HepG2 (cell line): ENCODE data around the gene SOX12. TPM values are rescaled to one million over a fixed set of nuclear protein-coding genes. Genes with fewer than 3 reads are reported as not detected.

ENCODE experiments used
- ARNT ChIP-seq: fragments of 450-650 bp; IDR thresholded peaks from 2 replicates; pipeline ENCODE4 v1.6.1; 2017
- ATRX ChIP-seq: sonication (generic); formaldehyde crosslinking; IDR thresholded peaks from 2 replicates; pipeline ENCODE4 v1.4.0; 2020; ENCODE audit warnings: missing genetic modification reagents, borderline replicate concordance
- CBX5 ChIP-seq: sonication (generic); formaldehyde crosslinking; IDR thresholded peaks from 2 replicates; pipeline ENCODE4 v1.4.0; 2020; ENCODE audit warnings: missing genetic modification reagents, borderline replicate concordance
- ELF3 ChIP-seq: IDR thresholded peaks from 2 replicates; pipeline ENCODE4 v1.6.1; 2016; ENCODE audit warnings: missing genetic modification reagents, missing compliant biosample characterization
- GTF3A ChIP-seq: sonication (generic); formaldehyde crosslinking; conservative IDR thresholded peaks from 2 replicates; pipeline ENCODE4 v1.4.0; 2020; ENCODE audit warnings: mild to moderate bottlenecking, missing genetic modification reagents
- HIC2 ChIP-seq: sonication (generic); formaldehyde crosslinking; IDR thresholded peaks from 2 replicates; pipeline ENCODE4 v1.9.0; 2022; ENCODE audit warnings: low read depth, missing genetic modification reagents
- HOXA5 ChIP-seq: sonication (generic); formaldehyde crosslinking; IDR thresholded peaks from 2 replicates; pipeline ENCODE4 v1.4.0; 2020; ENCODE audit warnings: missing genetic modification reagents
- KLF16 ChIP-seq, 2 experiments: sonication (generic) in 1 of 2; formaldehyde crosslinking in 1 of 2; IDR thresholded peaks; 2 replicates each; pipeline versions ENCODE4 v1.6.1 to v1.8.0; 2016 to 2023; ENCODE audit warnings: missing genetic modification reagents in 2 of 2, missing compliant biosample characterization in 1 of 2
- MAZ ChIP-seq, 2 experiments: sonication (generic) in 1 of 2; formaldehyde crosslinking in 1 of 2; IDR thresholded peaks; 2 replicates each; pipeline versions ENCODE4 v1.5.0 to v1.6.1; 2012 to 2020; ENCODE audit warnings: low read depth in 2 of 2, mild to moderate bottlenecking in 2 of 2, borderline replicate concordance in 1 of 2, improper control_type of control experiment in 1 of 2, low read length in 1 of 2, missing genetic modification reagents in 1 of 2, moderate library complexity in 1 of 2
- MIXL1 ChIP-seq: IDR thresholded peaks from 2 replicates; pipeline ENCODE4 v1.6.1; 2016
- MNT ChIP-seq: fragments of 450-650 bp; IDR thresholded peaks from 2 replicates; pipeline ENCODE4 v1.6.1; 2016
- PRDM10 ChIP-seq: sonication (generic); formaldehyde crosslinking; IDR thresholded peaks from 2 replicates; pipeline ENCODE4 v1.4.0; 2020; ENCODE audit warnings: low read depth, missing genetic modification reagents
- RXRB ChIP-seq: IDR thresholded peaks from 2 replicates; pipeline ENCODE4 v1.6.1; 2016; ENCODE audit warnings: borderline replicate concordance, missing genetic modification reagents, missing compliant biosample characterization
- SMYD3 ChIP-seq: sonication (generic); formaldehyde crosslinking; IDR thresholded peaks from 2 replicates; pipeline ENCODE4 v1.8.1; 2023; ENCODE audit warnings: mild to moderate bottlenecking, missing genetic modification reagents
- SOX5 ChIP-seq: IDR thresholded peaks from 2 replicates; pipeline ENCODE4 v1.6.1; 2016; ENCODE audit warnings: borderline replicate concordance
- SP2 ChIP-seq: sonication (generic); formaldehyde crosslinking; IDR thresholded peaks from 2 replicates; pipeline ENCODE4 v1.5.1; 2020; ENCODE audit warnings: mild to moderate bottlenecking, missing genetic modification reagents
- ZFP36L1 ChIP-seq: sonication (generic); formaldehyde crosslinking; IDR thresholded peaks from 2 replicates; pipeline ENCODE4 v1.8.0; 2022; ENCODE audit warnings: mild to moderate bottlenecking, missing genetic modification reagents, moderate library complexity
- ZNF260 ChIP-seq: sonication (generic); formaldehyde crosslinking; IDR thresholded peaks from 2 replicates; pipeline ENCODE4 v1.4.0; 2020; ENCODE audit warnings: missing genetic modification reagents, low read depth, mild to moderate bottlenecking, borderline replicate concordance
- ZNF350 ChIP-seq: sonication (generic); formaldehyde crosslinking; IDR thresholded peaks from 2 replicates; pipeline ENCODE4 v1.4.0; 2020; ENCODE audit warnings: mild to moderate bottlenecking, low read depth, missing genetic modification reagents, borderline replicate concordance
- ZNF484 ChIP-seq: sonication (generic); formaldehyde crosslinking; IDR thresholded peaks from 2 replicates; pipeline ENCODE4 v1.5.1; 2020; ENCODE audit warnings: mild to moderate bottlenecking, low read depth, missing genetic modification reagents, borderline replicate concordance
- ZNF691 ChIP-seq: sonication (generic); formaldehyde crosslinking; IDR thresholded peaks from 2 replicates; pipeline ENCODE4 v1.4.0; 2020; ENCODE audit warnings: missing genetic modification reagents, low read depth, mild to moderate bottlenecking, borderline replicate concordance
- polyA plus RNA-seq, 8 experiments: library from polyadenylated mRNA; depleted of rRNA in 3 of 8; stranded (reverse) in 7 of 8; unstranded in 1 of 8; fragments of >200 nt; fragmentation: Illumina TruSeq in 4 of 8; extraction: Trizol in 4 of 8; gene quantifications; 2 replicates each; pipeline versions ENCODE4 v1.2.1 to v1.2.3, GENCODE V29; 2011 to 2016; ENCODE audit warnings: low read depth in 4 of 8, missing spikeins in 1 of 8, mixed read lengths in 1 of 8; ENCODE audit not compliant: insufficient read depth in 1 of 8
- total RNA-seq, 5 experiments: library from RNA; depleted of rRNA; stranded (reverse); fragments of >200 nt; fragmentation: Illumina TruSeq; extraction: Trizol; gene quantifications; 2 replicates each; pipeline ENCODE4 v1.2.3, GENCODE V29; 2016; ENCODE audit warnings: low read depth in 1 of 5

The SOX12 gene
- total and polyA plus RNA-seq, 2 of the 13 experiments (the other 11 are each of a cell fraction or from before 2014, with no cell fraction given): 10.0 to 18.7 TPM

- TF ChIP-seq PRDM10 (CRISPR knock-in tag) (peak; percentile 65; the same call in 1 of the 2 replicates), HIC2 (CRISPR knock-in tag) (peak; percentile 32), SMYD3 (no peak), CBX5 (CRISPR knock-in tag) (no peak; the same call in 1 of the 2 replicates), GTF3A (no peak), ARNT (no peak), ZNF260 (CRISPR knock-in tag) (no peak), ZNF484 (CRISPR knock-in tag) (0 out of 2 replicates have a peak, but pooled peaks have one; percentile 24), ZNF350 (peak; percentile 97), ATRX (CRISPR knock-in tag) (no peak), KLF16 (CRISPR knock-in tag; IDR thresholded peaks at IDR 0.05) (peak; percentile 15 to 72; a peak in 1 of 4 replicates), ZFP36L1 (CRISPR knock-in tag) (peak; percentile 39; the same call in 1 of the 2 replicates), SOX5 (CRISPR knock-in tag) (peak; percentile 35; the same call in 1 of the 2 replicates), RXRB (CRISPR knock-in tag) (peak; percentile 62; the same call in 1 of the 2 replicates), HOXA5 (peak; percentile 35; the same call in 1 of the 2 replicates), MNT (peak; percentile 94), MAZ (IDR thresholded peaks at IDR 0.05; ENCODE audit: borderline replicate concordance, low read depth, low read length) (peak; percentile 100), MAZ (CRISPR knock-in tag; IDR thresholded peaks at IDR 0.05; ENCODE audit: low read depth) (peak; percentile 98), ZNF691 (CRISPR knock-in tag) (no peak), MIXL1 (CRISPR knock-in tag) (no peak; the same call in 1 of the 2 replicates), ELF3 (CRISPR knock-in tag) (no peak), SP2 (peak; percentile 1; the same call in 1 of the 2 replicates)
Observed at GRCh38 chr20:327186-328026, 2.1 kb downstream of the SOX12 start (continued).
